ENCODE measurements around the gene CKS2.
"Not testable (repeated sequence)": the region's sequence is repeated elsewhere in the genome, so short reads cannot be mapped to it uniquely, and the experiment has no call there.

CKS2 gene

GRCh38 chr9:89310475-89311345, at the start of gene CKS2:
TSS of gene CKS2 (plus strand) at chr9:89311195. CDS start at chr9:89311293, 98 bp downstream.
- DNase-seq, result peak; percentile 100

- no peak for DNase-seq
These were observed 37.3 kb upstream of the CKS2 start for GRCh38 chr9:89273528-89274279.

GRCh38 chr9:89274838-89275237, 36.2 kb upstream of the CKS2 start:
- DNase-seq, result peak; percentile 21

- DNase-seq, result not testable (repeated sequence)
These were observed 35.0 kb upstream of the CKS2 start for GRCh38 chr9:89276040-89276439.

GRCh38 chr9:89277043-89277442, 34.0 kb upstream of the CKS2 start:
- DNase-seq, result no peak

GRCh38 chr9:89277454-89277853, 33.5 kb upstream of the CKS2 start:
- no peak for DNase-seq

- no peak for DNase-seq
These were observed 32.4 kb upstream of the CKS2 start for GRCh38 chr9:89278551-89278950.

- DNase-seq, result peak; percentile 17
These were observed 31.8 kb upstream of the CKS2 start for GRCh38 chr9:89278997-89279739.

GRCh38 chr9:89281106-89281505, 29.9 kb upstream of the CKS2 start:
- no peak for DNase-seq

GRCh38 chr9:89282248-89282968, 28.6 kb upstream of the CKS2 start:
- DNase-seq, result not testable (repeated sequence)

GRCh38 chr9:89284076-89284475, 26.9 kb upstream of the CKS2 start:
- DNase-seq, result no peak

- no peak for DNase-seq
These were observed 19.3 kb upstream of the CKS2 start for GRCh38 chr9:89291741-89292140.

GRCh38 chr9:89293014-89293413, 18.0 kb upstream of the CKS2 start:
- no peak for DNase-seq

- DNase-seq, result no peak
These were observed 15.6 kb upstream of the CKS2 start for GRCh38 chr9:89295400-89295799.

GRCh38 chr9:89301996-89302395, 9.0 kb upstream of the CKS2 start:
- not testable (repeated sequence) for DNase-seq

- DNase-seq, result no peak
These were observed 6.8 kb upstream of the CKS2 start for GRCh38 chr9:89304020-89304833.

GRCh38 chr9:89304834-89305188, 6.2 kb upstream of the CKS2 start:
- DNase-seq, result no peak

GRCh38 chr9:89305868-89306267, 5.1 kb upstream of the CKS2 start:
- no peak for DNase-seq

- DNase-seq, result no peak
These were observed 1.8 kb upstream of the CKS2 start for GRCh38 chr9:89309166-89309565.

- no peak for DNase-seq
These were observed 1.2 kb upstream of the CKS2 start for GRCh38 chr9:89309608-89310474.

Measured in stimulated activated CD4-positive, alpha-beta T cell treated with anti-CD3 and anti-CD28 coated beads, Interleukin-4, amount 100 ng/mL, for 24 hours (primary cell).